HG02588 (cell line): Measurements from ENCODE around the gene BCL3.
"Not testable (repeated sequence)": the region's sequence is repeated elsewhere in the genome, so short reads cannot be mapped to it uniquely, and the experiment has no call there.

Experiments used
- ATAC-seq: cut with Tn5 transposase; IDR thresholded peaks from one replicate; pipeline ENCODE4 v1.9.1; 2021; ENCODE audit warnings: mild to moderate bottlenecking, moderate library complexity; ENCODE audit not compliant: unreplicated experiment

BCL3 gene

GRCh38 chr19:44748426-44749254 lies at the start of gene BCL3:
BCL3 (plus strand) TSS chr19:44748708; CDS start chr19:44748791, 83 bp downstream.
- ATAC-seq: no peak

- ATAC-seq: no peak
These were observed 48.0 kb upstream of the BCL3 start for GRCh38 chr19:44700547-44700946.

GRCh38 chr19:44701228-44701627 lies 47.3 kb upstream of the BCL3 start:
- ATAC-seq: no peak

- no peak for ATAC-seq
These were observed 45.8 kb upstream of the BCL3 start for GRCh38 chr19:44702551-44703176.

GRCh38 chr19:44703336-44704078 lies 45.0 kb upstream of the BCL3 start:
- no peak for ATAC-seq

GRCh38 chr19:44704982-44705381 lies 43.5 kb upstream of the BCL3 start:
- no peak for ATAC-seq

GRCh38 chr19:44705502-44706010 lies 43.0 kb upstream of the BCL3 start:
- no peak for ATAC-seq

- ATAC-seq: no peak
These were observed 41.8 kb upstream of the BCL3 start for GRCh38 chr19:44706506-44707236.

- ATAC-seq: no peak
These were observed 40.7 kb upstream of the BCL3 start for GRCh38 chr19:44707794-44708193.

- no peak for ATAC-seq
These were observed 39.6 kb upstream of the BCL3 start for GRCh38 chr19:44708940-44709339.

GRCh38 chr19:44709434-44710266 lies 38.9 kb upstream of the BCL3 start:
- not testable (repeated sequence) for ATAC-seq

GRCh38 chr19:44710483-44710882 lies 38.0 kb upstream of the BCL3 start:
- no peak for ATAC-seq

GRCh38 chr19:44712864-44713515 lies 35.5 kb upstream of the BCL3 start:
- ATAC-seq: no peak

GRCh38 chr19:44714597-44715169 lies 33.8 kb upstream of the BCL3 start:
- no peak for ATAC-seq

- no peak for ATAC-seq
These were observed 30.9 kb upstream of the BCL3 start for GRCh38 chr19:44717603-44718002.

- no peak for ATAC-seq
These were observed 29.9 kb upstream of the BCL3 start for GRCh38 chr19:44718441-44719261.

- no peak for ATAC-seq
These were observed 29.2 kb upstream of the BCL3 start for GRCh38 chr19:44719262-44719701.

GRCh38 chr19:44720396-44720795 lies 28.1 kb upstream of the BCL3 start:
- ATAC-seq: not testable (repeated sequence)
